Raji (cell line): ENCODE data around the gene RUNX2.

Source experiments
- POLR2A ChIP-seq: IDR thresholded peaks from 2 replicates; pipeline ENCODE4 v1.6.1; 2011; ENCODE audit warnings: low read depth, low read length, control low read depth; ENCODE audit not compliant: insufficient read depth

RUNX2 gene

GRCh38 chr6:45658958-45659357 is 330.8 kb downstream of the RUNX2 start:
- no peak for TF ChIP-seq POLR2A

GRCh38 chr6:45661661-45662060 is 333.5 kb downstream of the RUNX2 start:
- TF ChIP-seq POLR2A: no peak

DNA sequence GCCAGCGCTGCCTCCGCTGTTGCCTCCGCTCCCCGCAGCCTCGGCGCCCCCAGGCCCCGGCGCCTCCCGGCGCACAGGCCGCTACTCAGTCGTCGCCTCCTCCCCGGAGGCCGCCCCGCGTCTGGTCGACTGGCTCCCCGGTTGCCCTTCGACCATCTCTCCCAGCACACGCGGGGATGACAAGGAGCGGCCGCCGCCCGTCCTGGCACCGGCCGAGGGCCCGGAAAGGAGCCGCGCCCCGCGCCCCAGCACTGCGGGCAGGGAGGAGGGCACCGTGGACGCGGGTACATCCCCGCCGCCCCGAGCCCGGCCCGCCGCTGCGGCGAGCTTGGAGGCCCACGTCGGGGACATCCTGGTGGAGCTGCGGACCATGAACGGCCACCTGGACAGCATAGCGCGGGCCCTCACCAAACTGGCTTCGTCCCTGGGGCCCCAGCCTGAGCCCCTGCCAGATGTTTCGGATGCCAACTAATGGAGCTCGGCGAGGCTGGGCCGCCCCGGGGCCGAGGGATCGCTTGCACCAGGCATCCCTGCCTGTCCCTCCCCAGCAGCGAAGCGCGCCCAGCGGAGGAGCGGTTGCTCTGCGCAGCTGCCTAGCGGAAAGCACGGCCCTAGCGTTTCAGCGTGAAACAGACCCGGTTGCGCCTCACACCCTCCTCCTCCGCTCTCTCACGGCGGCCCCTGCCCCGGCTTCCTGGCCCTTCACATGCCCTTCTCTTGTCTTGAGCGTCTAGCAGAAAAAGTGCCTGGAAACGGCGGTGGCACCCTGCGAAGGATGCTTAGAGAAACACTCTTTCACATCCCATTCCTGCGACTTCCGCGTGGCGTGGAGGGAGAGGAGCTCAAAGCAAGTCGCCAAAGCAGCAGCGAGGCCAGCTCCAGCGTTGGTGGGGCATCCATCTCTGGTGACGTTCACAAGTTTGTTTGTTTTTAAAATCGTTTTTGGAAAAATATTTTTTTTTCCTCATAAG is 335.4 kb downstream of the RUNX2 start:
- TF ChIP-seq POLR2A: no peak

GRCh38 chr6:45664707-45665106 is 336.6 kb downstream of the RUNX2 start:
- TF ChIP-seq POLR2A: no peak

- TF ChIP-seq POLR2A: no peak
Observed at GRCh38 chr6:45665859-45666258, 337.7 kb downstream of the RUNX2 start.

DNA sequence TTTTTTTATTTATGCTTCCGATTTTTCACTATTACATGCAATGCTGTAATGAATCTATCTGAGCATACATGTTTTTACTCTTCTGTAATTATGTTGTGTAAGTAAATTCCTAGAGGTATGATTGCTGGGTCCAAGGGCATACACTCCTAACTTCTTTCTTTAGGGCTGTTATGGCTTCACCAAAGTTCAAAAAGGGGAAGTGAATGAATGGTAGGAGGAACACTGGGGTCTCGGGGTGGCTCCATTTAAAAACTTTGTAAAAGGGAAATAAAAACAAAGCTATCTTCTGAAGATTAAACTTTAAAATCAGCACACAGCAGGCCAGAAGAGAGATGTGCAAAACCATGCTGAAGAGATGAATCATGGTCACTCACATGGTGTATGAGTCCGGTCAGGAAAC is 338.7 kb downstream of the RUNX2 start:
- no peak for TF ChIP-seq POLR2A

DNA sequence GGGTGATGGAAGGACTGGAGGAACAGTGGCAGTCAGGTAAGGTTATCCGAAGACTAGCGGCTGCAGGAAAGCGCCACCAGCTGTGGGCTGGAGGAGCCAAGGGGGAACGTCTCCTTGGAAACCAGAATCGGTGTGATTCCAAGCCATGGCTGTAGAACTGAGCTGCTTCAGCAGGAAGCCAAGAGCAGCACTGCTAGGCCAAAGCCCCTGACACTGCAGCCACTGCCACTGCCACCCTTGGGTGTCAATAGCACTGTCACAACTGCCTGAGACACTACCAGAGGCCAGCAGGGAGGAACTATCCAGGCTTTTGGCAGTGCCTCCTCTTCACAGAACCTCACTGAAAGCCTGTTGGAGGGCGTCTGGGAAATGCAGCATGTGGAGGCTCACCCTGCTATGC is 339.2 kb downstream of the RUNX2 start:
- no peak for TF ChIP-seq POLR2A

GRCh38 chr6:45667766-45668165 is 339.6 kb downstream of the RUNX2 start:
- TF ChIP-seq POLR2A: no peak

- TF ChIP-seq POLR2A: no peak
Observed at GRCh38 chr6:45668705-45669104, 340.6 kb downstream of the RUNX2 start.

DNA sequence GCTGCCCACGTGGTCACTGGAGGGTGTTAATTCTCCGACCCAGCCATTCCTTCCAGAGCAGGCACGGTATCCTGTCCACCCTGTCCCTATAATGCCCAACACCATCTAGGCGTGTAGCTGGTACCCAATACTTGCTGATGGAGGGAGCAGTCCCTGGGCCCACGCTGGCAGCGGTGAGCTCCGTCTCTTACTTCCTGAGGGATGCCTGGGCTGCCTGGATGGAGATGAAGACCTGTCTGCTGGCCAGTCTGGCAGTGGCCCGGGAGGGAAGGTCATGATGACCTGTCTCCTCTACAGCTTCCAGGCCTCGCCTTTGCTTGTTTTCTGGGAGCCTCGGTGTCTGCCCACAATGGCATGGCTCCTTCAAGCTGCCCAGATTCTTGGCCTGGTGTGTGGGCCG is 347.5 kb downstream of the RUNX2 start:
- TF ChIP-seq POLR2A: no peak

DNA sequence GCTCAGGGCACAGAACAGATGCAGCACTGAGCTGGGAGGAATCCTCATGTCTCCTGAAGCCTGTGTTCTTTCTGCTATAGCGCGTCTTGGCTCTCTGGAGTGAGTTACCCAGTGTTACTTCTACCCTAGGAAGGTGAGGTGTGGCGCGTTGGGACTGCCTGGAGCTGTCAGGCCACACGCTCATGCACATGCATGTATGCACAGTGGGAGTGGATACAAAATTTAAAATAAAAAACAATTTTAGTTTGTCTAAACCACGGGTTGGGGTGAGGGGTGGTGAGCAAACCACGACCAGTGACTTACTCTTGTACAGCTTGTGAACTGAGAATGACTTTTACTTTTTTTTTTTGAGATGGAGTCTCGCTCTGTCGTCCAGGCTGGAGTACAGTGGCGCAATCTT is 348.2 kb downstream of the RUNX2 start:
- no peak for TF ChIP-seq POLR2A

DNA sequence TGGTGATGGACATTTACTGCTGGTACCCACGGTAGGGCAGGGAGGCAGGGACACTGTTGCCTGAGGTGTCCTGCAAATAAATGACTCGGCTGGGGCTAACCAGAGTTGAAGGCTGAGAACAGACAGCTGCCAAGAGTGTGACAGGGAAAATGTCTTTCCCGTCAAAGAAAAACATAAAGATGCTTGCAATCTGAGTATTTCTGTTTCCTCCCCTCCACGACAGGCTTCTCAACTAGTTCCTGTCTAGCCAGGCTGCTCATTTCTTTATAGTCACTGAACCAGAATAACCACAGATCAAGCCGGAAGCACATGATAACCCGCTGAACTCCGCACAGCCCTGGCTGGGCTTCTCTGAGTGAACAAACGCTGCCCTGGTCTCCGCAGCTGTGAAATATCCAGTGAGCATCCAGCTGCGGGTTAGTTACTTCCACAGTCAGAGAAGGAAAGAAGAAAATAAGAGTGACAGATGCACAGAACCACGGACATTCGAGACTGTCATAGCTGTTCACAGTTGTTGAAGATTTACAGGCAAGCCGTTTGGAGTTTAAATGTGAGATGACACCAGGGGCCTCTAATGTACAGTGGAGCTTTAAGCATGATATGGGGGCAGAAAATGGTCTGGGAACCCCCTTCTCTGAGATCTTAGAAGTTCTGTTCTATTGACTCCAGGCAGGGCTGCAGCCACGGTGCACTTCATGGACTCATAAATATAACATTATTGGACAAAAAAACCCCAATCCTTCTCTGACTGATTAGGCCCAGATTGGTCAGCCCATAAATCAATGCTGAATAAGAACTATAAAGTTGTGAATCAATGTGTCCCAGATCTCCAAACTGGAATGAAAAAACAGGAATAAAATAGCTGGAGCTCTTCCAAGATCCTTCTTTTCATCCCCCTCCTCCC is 349.5 kb downstream of the RUNX2 start:
- TF ChIP-seq POLR2A: no peak

DNA sequence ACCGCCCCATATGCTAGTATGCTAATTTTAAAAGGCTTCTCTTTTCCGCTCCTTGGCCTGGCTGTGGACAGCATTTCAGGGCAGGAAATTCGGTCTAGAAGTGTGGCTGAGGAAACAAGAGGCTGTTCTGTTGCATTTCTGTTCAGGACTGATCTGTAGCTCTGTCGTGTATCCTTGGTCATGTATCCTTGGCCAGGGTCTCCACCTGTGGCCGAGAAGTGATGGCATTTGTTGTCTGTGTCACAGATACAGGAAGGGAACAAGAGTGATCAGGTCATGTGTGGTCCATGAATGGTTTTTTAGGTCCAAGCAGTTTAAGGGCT is 350.1 kb downstream of the RUNX2 start:
- no peak for TF ChIP-seq POLR2A

DNA sequence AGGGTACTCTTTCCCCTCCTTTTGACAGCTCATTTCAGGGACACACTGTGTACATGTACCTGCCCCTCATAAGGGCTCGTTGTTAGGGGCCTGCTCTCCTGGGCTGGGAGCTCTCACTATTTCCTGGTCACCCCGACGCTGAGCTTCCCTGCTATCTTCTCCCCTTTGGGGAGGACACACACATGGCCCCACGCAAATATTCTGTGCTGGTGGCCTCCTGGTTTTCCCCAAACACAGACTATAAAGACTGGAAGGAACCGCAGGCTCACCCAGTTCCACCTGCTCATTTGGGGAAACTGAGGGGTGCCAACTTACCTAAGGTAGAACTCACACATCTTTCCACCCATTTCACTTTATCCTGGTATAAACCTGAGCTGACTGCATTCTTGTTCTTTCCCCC is 351.0 kb downstream of the RUNX2 start:
- no peak for TF ChIP-seq POLR2A

DNA sequence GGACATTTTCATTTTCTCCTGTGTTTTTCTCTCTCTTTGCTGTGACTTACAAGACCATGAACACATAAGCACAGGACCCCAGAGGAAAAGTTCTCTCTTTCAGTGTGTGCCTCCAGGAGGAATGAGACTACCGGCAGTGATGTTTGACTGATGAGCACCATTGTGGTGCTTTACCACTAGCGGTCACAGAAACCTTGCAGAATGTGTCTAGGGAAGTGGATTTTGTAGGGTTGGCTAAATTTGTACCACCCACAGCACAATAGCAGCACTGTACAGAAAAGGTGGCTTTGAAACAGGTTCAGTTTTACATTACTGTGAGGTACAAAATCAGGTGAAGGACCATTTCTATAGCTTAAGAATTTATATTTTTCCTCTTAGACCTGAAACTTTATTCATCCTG is 351.5 kb downstream of the RUNX2 start:
- TF ChIP-seq POLR2A: no peak
